HG03196 (cell line): ENCODE measurements around the gene ADGRV1.
"Not testable (repeated sequence)": the region's sequence is repeated elsewhere in the genome, so short reads cannot be mapped to it uniquely, and the experiment has no call there.

Experiments used
- ATAC-seq: cut with Tn5 transposase; IDR thresholded peaks from one replicate; pipeline ENCODE4 v1.9.1; 2021; ENCODE audit not compliant: unreplicated experiment

The ADGRV1 gene

GRCh38 chr5:91049800-91050199, 491.2 kb downstream of the ADGRV1 start:
- no peak for ATAC-seq

- ATAC-seq = not testable (repeated sequence)
Measured at GRCh38 chr5:91052411-91052810, 493.8 kb downstream of the ADGRV1 start.

- no peak for ATAC-seq
Measured at GRCh38 chr5:91052977-91053740, 494.6 kb downstream of the ADGRV1 start.

- ATAC-seq = no peak
Measured at GRCh38 chr5:91053741-91054025, 495.1 kb downstream of the ADGRV1 start.

GRCh38 chr5:91058155-91058554, 499.6 kb downstream of the ADGRV1 start:
- no peak for ATAC-seq

- ATAC-seq = no peak
Measured at GRCh38 chr5:91058575-91058974, 500.0 kb downstream of the ADGRV1 start.

GRCh38 chr5:91059409-91059808, 500.8 kb downstream of the ADGRV1 start:
- peak; percentile 89 for ATAC-seq

GRCh38 chr5:91061094-91061493, 502.5 kb downstream of the ADGRV1 start:
- ATAC-seq = no peak

- ATAC-seq = no peak
Measured at GRCh38 chr5:91061946-91062562, 503.5 kb downstream of the ADGRV1 start.

GRCh38 chr5:91063098-91063690, 504.6 kb downstream of the ADGRV1 start:
- not testable (repeated sequence) for ATAC-seq

- ATAC-seq = no peak
Measured at GRCh38 chr5:91065496-91065895, 506.9 kb downstream of the ADGRV1 start.

GRCh38 chr5:91069364-91069763, 510.8 kb downstream of the ADGRV1 start:
- ATAC-seq = no peak

GRCh38 chr5:91070761-91071550, 512.4 kb downstream of the ADGRV1 start:
- ATAC-seq = no peak

- ATAC-seq = no peak
Measured at GRCh38 chr5:91072881-91073280, 514.3 kb downstream of the ADGRV1 start.

- peak; percentile 85 for ATAC-seq
Measured at GRCh38 chr5:91074615-91075014, 516.0 kb downstream of the ADGRV1 start.

GRCh38 chr5:91076138-91076537, 517.5 kb downstream of the ADGRV1 start:
- no peak for ATAC-seq

- no peak for ATAC-seq
Measured at GRCh38 chr5:91077623-91078022, 519.0 kb downstream of the ADGRV1 start.

GRCh38 chr5:91079037-91079436, 520.4 kb downstream of the ADGRV1 start:
- ATAC-seq = no peak

- no peak for ATAC-seq
Measured at GRCh38 chr5:91089758-91090157, 531.2 kb downstream of the ADGRV1 start.

- ATAC-seq = no peak
Measured at GRCh38 chr5:91090995-91091394, 532.4 kb downstream of the ADGRV1 start.

- no peak for ATAC-seq
Measured at GRCh38 chr5:91091471-91092234, 533.1 kb downstream of the ADGRV1 start.
